GM12892 (cell line): ENCODE measurements around the gene PGGT1B.

Experiments
- POLR2A ChIP-seq: IDR thresholded peaks from 2 replicates; pipeline ENCODE4 v1.6.1; 2011; ENCODE audit warnings: low read depth, low read length, control low read depth
- POLR2AphosphoS5 ChIP-seq: IDR thresholded peaks from 2 replicates; pipeline ENCODE4 v1.6.1; 2011; ENCODE audit warnings: low read depth, low read length, control low read depth
- TAF1 ChIP-seq: IDR thresholded peaks from 2 replicates; pipeline ENCODE4 v1.6.1; 2011; ENCODE audit warnings: low read depth, mild to moderate bottlenecking, control low read depth, low read length, borderline replicate concordance

GRCh38 chr5:115229606-115230005 lies 33.1 kb downstream of the PGGT1B start:
- TF ChIP-seq POLR2A = no peak
- no peak for TF ChIP-seq POLR2AphosphoS5
- no peak for TF ChIP-seq TAF1
